Suprapubic skin (tissue), 4 donors: ENCODE data around the gene WDR1. TPM values are rescaled to one million over a fixed set of nuclear protein-coding genes. Genes with fewer than 3 reads are reported as not detected.
A peak's percentile ranks its signal among the peaks of the same experiment; 100 is the strongest.

Experiments
- DNase-seq, 2 donors: peaks; one replicate each; pipeline ENCODE4 v3.0.0-alpha.2; 2019; ENCODE audit warnings: low spot score in 2 of 2
- H3K27ac ChIP-seq: fragments of 200-600 bp; sonication (generic); one replicate; pipeline ENCODE4 v1.5.1; 2019
- H3K27me3 ChIP-seq: fragments of 200-600 bp; sonication (generic); one replicate; pipeline ENCODE4 v1.5.1; 2019
- H3K36me3 ChIP-seq: fragments of 200-600 bp; sonication (generic); one replicate; pipeline ENCODE4 v1.5.1; 2019
- H3K4me1 ChIP-seq: fragments of 200-600 bp; sonication (generic); one replicate; pipeline ENCODE4 v1.5.1; 2019
- H3K4me3 ChIP-seq: fragments of 200-600 bp; sonication (generic); one replicate; pipeline ENCODE4 v1.5.1; 2019; ENCODE audit warnings: mild to moderate bottlenecking
- H3K9me3 ChIP-seq: fragments of 200-600 bp; sonication (generic); one replicate; pipeline ENCODE4 v1.5.1; 2019
- CTCF ChIP-seq, 2 donors: fragments of 200-600 bp in 1 of 2; fragments of 450-650 bp in 1 of 2; sonication (generic) in 1 of 2; IDR thresholded peaks; one replicate each; pipeline ENCODE4 v1.5.1; 2016 to 2019; ENCODE audit warnings: antibody characterized with exemption in 2 of 2, mild to moderate bottlenecking in 1 of 2, moderate library complexity in 1 of 2
- EP300 ChIP-seq: sonication (generic); formaldehyde crosslinking; IDR thresholded peaks from one replicate; pipeline ENCODE4 v1.6.1; 2017; ENCODE audit warnings: antibody characterized with exemption
- POLR2A ChIP-seq, 2 donors: fragments of 450-650 bp; IDR thresholded peaks; one replicate each; pipeline ENCODE4 v1.6.1; 2017; ENCODE audit warnings: antibody characterized with exemption in 2 of 2, mild to moderate bottlenecking in 2 of 2, moderate library complexity in 2 of 2
- POLR2AphosphoS5 ChIP-seq, 3 donors: sonication (generic); formaldehyde crosslinking; IDR thresholded peaks; one replicate each; pipeline ENCODE4 v1.6.1; 2017; ENCODE audit warnings: antibody characterized with exemption in 3 of 3
- whole genome bisulfite sequencing: methylation state at CpG from one replicate; pipeline ENCODE4 v1.1.5; 2018; 5-methylcytosine and 5-hydroxymethylcytosine counted together
- total RNA-seq, 4 donors: library from RNA; depleted of rRNA; stranded (reverse); fragments of >200 nt; gene quantifications; one replicate each; pipeline ENCODE4 v1.1.0, GENCODE V29; 2016

Gene WDR1
- total RNA-seq, 4 donors from 2014 or later, result 113 to 126 (median 117) TPM

- Histone ChIP-seq H3K4me3 (peak overlapping the region; percentile 14), H3K36me3 (peaks cover 26% of the 10 kb centered on the region), H3K9me3 (no peaks in the 10 kb centered on the region), H3K4me1 (peaks cover 96% of the 10 kb centered on the region), H3K27me3 (no peaks in the 10 kb centered on the region), H3K27ac (peak overlapping the region; percentile 83)
- no peak for TF ChIP-seq POLR2A (IDR thresholded peaks at IDR 0.05)
- TF ChIP-seq POLR2AphosphoS5 (IDR thresholded peaks at IDR 0.05), result no peak
- no peak for TF ChIP-seq CTCF (IDR thresholded peaks at IDR 0.05)
- TF ChIP-seq EP300, result no peak
- WGBS, result 75% methylated on average over 4 of the region's 4 CpGs
- no peak for DNase-seq
Measured at GRCh38 chr4:10105920-10106319, 10.7 kb downstream of the WDR1 start.

- H3K36me3 ChIP-seq, result peaks cover 26% of the 10 kb centered on the region
- 68% methylated on average over 4 of the region's 4 CpGs for WGBS
Measured at GRCh38 chr4:10105421-10105820, 11.2 kb downstream of the WDR1 start.

GRCh38 chr4:10104991-10105276 is 11.7 kb downstream of the WDR1 start:
- DNase-seq, result no peak
- H3K9me3 ChIP-seq, result no peaks in the 10 kb centered on the region
- H3K4me1 ChIP-seq, result peaks cover 100% of the 10 kb centered on the region
- TF ChIP-seq CTCF (IDR thresholded peaks at IDR 0.05) (no peak), EP300 (no peak), POLR2AphosphoS5 (IDR thresholded peaks at IDR 0.05) (no peak), POLR2A (IDR thresholded peaks at IDR 0.05) (no peak)
- no peak overlapping the region for H3K4me3 ChIP-seq
- WGBS, result 81% methylated on average over 6 of the region's 6 CpGs
- peaks cover 26% of the 10 kb centered on the region for H3K36me3 ChIP-seq
- H3K27me3 ChIP-seq, result no peaks in the 10 kb centered on the region
- peak overlapping the region; percentile 74 for H3K27ac ChIP-seq

More at GRCh38 chr4:10105421-10105820, 11.2 kb downstream of the WDR1 start:
- H3K4me1 ChIP-seq, result peaks cover 97% of the 10 kb centered on the region
- H3K27me3 ChIP-seq, result no peaks in the 10 kb centered on the region
- peak overlapping the region; percentile 83 for H3K27ac ChIP-seq
- no peak for DNase-seq
- no peaks in the 10 kb centered on the region for H3K9me3 ChIP-seq
- no peak overlapping the region for H3K4me3 ChIP-seq
- TF ChIP-seq POLR2A (IDR thresholded peaks at IDR 0.05) (no peak), POLR2AphosphoS5 (IDR thresholded peaks at IDR 0.05) (no peak), CTCF (IDR thresholded peaks at IDR 0.05) (no peak), EP300 (no peak)

- Histone ChIP-seq H3K27ac (peak overlapping the region; percentile 74), H3K4me3 (no peak overlapping the region), H3K27me3 (no peaks in the 10 kb centered on the region), H3K4me1 (peaks cover 99% of the 10 kb centered on the region), H3K36me3 (peaks cover 26% of the 10 kb centered on the region), H3K9me3 (no peaks in the 10 kb centered on the region)
- WGBS, result 70% methylated on average over 10 of the region's 11 CpGs
- no peak for TF ChIP-seq EP300
- TF ChIP-seq POLR2AphosphoS5 (IDR thresholded peaks at IDR 0.05), result no peak
- TF ChIP-seq POLR2A (IDR thresholded peaks at IDR 0.05), result no peak
- TF ChIP-seq CTCF (IDR thresholded peaks at IDR 0.05), result no peak
- no peak for DNase-seq
Measured at GRCh38 chr4:10104211-10104990, 12.2 kb downstream of the WDR1 start.

- TF ChIP-seq CTCF (IDR thresholded peaks at IDR 0.05) (no peak), POLR2AphosphoS5 (IDR thresholded peaks at IDR 0.05) (no peak), EP300 (no peak), POLR2A (IDR thresholded peaks at IDR 0.05) (no peak)
- H3K27ac ChIP-seq, result no peak overlapping the region
- no peak overlapping the region for H3K4me3 ChIP-seq
- WGBS, result 70% methylated on average over 13 of the region's 13 CpGs
- DNase-seq, result peak in 1 of 2 donors; percentile 58
- H3K36me3 ChIP-seq, result peaks cover 38% of the 10 kb centered on the region
- H3K27me3 ChIP-seq, result no peaks in the 10 kb centered on the region
- H3K4me1 ChIP-seq, result peaks cover 96% of the 10 kb centered on the region
- H3K9me3 ChIP-seq, result no peaks in the 10 kb centered on the region
Measured at GRCh38 chr4:10102474-10103332, 13.9 kb downstream of the WDR1 start.
